ENCODE measurements around the gene TRPT1. TPM values are rescaled to one million over a fixed set of nuclear protein-coding genes. Genes with fewer than 3 reads are reported as not detected.

The TRPT1 gene
- total RNA-seq, 1 donor from 2014 or later = 27.7 TPM

DNA sequence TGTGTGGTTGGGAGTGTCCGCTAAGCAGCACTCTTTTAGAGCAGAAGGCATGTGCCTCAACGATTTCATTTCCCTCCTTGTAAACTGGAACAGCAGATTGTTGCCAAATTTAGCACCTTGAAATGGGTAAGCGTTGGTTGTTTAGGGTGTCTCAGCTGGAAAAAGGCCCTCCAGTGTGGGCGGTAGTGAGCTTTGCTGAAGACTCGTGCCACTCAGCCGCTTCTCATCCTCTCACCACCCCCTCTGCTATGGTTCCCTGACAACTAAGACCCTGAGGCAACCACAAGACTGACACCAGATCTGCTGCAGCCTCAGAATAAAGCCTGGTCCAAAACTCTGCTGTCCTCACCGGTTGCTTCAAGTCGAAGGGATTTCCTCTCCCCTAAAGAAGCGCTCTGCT, 29.4 kb downstream of the TRPT1 start:
- intact Hi-C loops (cut with DNase I) = no loop called here
- Histone ChIP-seq H3K4me3 (no peak overlapping the region), H3K27ac (no peak overlapping the region), H3K9me3 (no peaks in the 10 kb centered on the region), H3K27me3 (no peaks in the 10 kb centered on the region), H3K4me1 (peaks cover 13% of the 10 kb centered on the region), H3K36me3 (peaks cover 7 to 86% of the 10 kb centered on the region in 2 donors)
- no peak for DNase-seq (ENCODE audit: extremely low spot score in 2 of 2)
- TF ChIP-seq POLR2A (IDR thresholded peaks at IDR 0.05) = no peak
- no peak for TF ChIP-seq POLR2AphosphoS5 (IDR thresholded peaks at IDR 0.05; ENCODE audit: insufficient read depth in 1 of 2, low read depth in 1 of 2)
- TF ChIP-seq, protein P1, sequence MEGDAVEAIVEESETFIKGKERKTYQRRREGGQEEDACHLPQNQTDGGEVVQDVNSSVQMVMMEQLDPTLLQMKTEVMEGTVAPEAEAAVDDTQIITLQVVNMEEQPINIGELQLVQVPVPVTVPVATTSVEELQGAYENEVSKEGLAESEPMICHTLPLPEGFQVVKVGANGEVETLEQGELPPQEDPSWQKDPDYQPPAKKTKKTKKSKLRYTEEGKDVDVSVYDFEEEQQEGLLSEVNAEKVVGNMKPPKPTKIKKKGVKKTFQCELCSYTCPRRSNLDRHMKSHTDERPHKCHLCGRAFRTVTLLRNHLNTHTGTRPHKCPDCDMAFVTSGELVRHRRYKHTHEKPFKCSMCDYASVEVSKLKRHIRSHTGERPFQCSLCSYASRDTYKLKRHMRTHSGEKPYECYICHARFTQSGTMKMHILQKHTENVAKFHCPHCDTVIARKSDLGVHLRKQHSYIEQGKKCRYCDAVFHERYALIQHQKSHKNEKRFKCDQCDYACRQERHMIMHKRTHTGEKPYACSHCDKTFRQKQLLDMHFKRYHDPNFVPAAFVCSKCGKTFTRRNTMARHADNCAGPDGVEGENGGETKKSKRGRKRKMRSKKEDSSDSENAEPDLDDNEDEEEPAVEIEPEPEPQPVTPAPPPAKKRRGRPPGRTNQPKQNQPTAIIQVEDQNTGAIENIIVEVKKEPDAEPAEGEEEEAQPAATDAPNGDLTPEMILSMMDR (IDR thresholded peaks at IDR 0.05) = no peak

DNA sequence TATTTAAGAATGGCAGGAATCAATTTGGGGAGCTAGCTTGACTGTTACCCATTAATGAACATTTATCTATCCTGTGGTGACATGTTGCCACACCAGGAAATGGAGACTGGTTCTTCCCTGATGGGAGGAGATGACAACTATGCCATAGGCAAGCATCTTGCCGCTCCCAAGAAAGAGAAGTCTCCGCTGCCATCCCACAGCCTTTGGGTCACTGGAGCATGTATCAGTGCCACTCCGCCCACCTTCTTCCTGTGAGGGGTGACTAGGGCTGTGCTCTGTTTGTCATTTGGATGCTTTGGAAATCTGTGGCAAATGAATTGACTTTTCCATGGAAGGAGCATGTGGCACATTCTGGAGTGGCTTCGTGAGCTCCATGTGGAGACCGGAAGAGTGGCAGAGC, 33.6 kb downstream of the TRPT1 start:
- TF ChIP-seq POLR2AphosphoS5 (IDR thresholded peaks at IDR 0.05; ENCODE audit: insufficient read depth in 1 of 2, low read depth in 1 of 2) = no peak
- no peak for TF ChIP-seq POLR2A (IDR thresholded peaks at IDR 0.05)
- TF ChIP-seq, protein P1 (IDR thresholded peaks at IDR 0.05) = no peak
- Histone ChIP-seq H3K4me3 (no peak overlapping the region), H3K36me3 (peaks cover 7 to 50% of the 10 kb centered on the region in 2 donors), H3K27me3 (no peaks in the 10 kb centered on the region), H3K27ac (no peak overlapping the region), H3K9me3 (no peaks in the 10 kb centered on the region), H3K4me1 (peaks cover 15% of the 10 kb centered on the region)
- intact Hi-C loops (cut with DNase I) = no loop called here
- DNase-seq (ENCODE audit: extremely low spot score in 2 of 2) = no peak

DNA sequence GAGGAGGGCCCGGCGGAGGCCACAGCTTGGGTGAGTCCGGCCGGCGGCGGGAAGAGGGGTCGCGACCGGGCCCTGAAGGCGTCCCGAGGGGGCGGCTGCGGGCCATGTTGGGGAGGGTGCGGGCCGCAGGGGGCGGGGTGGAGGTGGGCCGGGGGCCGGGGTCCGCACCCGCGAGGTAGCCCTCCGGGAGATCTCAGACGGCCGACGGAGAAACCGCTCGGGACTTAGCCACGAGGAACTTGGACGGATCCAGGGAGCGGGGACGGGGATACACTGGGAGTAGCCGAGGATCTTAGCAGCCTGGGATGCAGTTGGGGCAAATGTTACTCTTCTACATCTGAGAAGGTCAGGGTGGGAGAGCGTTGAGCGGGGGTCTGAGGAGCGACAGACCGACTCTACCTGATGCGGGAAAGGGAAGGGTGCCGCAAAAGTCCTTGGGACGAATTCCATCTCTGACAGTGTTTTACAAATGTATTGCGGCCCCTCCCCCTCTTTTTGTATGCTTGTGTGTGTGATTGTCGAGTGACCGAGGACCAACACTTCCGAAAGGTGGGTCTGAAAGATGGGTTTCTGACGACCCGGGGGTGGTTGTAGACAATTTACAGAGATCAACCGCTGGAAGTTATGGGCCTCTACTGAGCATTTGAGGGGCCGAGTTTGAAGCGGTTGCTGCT, 39.4 kb downstream of the TRPT1 start:
- no peak overlapping the region for H3K4me3 ChIP-seq
- peaks cover 0 to 3% of the 10 kb centered on the region in 2 donors for H3K36me3 ChIP-seq
- intact Hi-C loops (cut with DNase I) = no loop called here
- no peak for DNase-seq (ENCODE audit: extremely low spot score in 2 of 2)
- peaks cover 31% of the 10 kb centered on the region for H3K4me1 ChIP-seq
- H3K27me3 ChIP-seq = no peaks in the 10 kb centered on the region
- no peak overlapping the region for H3K27ac ChIP-seq
- H3K9me3 ChIP-seq = no peaks in the 10 kb centered on the region
- no peak for TF ChIP-seq POLR2AphosphoS5 (IDR thresholded peaks at IDR 0.05; ENCODE audit: insufficient read depth in 1 of 2, low read depth in 1 of 2)
- TF ChIP-seq POLR2A (IDR thresholded peaks at IDR 0.05) = no peak
- TF ChIP-seq, protein P1 (IDR thresholded peaks at IDR 0.05) = no peak

DNA sequence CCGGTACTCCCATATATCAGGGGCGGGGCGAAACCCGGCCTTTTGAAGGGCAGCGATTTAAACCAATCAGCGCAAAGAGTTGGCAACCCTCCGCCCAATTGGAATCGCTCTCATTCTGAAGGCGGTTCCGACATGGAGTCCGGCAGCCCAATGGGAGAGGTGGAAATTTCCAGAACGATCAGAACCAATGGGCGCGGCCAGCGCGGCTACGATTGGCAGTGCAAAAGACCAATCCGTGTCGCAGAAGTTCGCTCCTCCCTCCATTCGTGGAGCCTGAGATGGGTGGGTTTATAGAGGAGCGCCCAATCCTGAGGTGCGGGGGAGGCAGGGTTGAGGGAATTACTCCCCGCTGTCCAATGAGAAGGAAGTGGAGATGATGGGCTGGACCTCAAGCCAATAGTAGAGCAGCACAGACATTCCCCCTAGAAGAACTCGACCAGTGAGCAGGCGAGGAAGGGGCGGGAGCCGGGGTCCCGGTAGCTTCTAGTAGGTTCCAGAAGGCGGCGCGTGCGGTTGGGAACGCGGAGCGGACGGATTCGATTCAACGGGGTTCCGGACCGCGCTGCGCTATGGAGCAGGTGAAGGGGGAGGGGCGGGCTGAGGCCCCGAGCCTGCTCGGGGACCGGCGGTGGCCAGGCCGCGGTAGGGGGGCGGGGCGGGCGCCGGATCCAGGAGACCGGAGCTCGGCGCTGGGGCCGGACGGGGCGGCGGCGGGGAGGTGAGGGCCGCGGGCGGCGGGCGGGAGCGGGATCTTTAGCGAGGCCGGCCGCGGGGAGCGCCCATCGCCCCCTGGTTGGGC, 40.1 kb downstream of the TRPT1 start, which contains the start of gene STIP1:
TSS of gene STIP1 (plus strand) at position 479 of the 799 bp plus-strand sequence. CDS start at position 570, 91 bp downstream.
- intact Hi-C loops (cut with DNase I) = no loop called here
- TF ChIP-seq POLR2A (IDR thresholded peaks at IDR 0.05) (peak; percentile 76 to 89), POLR2AphosphoS5 (IDR thresholded peaks at IDR 0.05; ENCODE audit: insufficient read depth in 1 of 2, low read depth in 1 of 2) (peak; percentile 68 to 95)
- TF ChIP-seq, protein P1 (IDR thresholded peaks at IDR 0.05) = no peak
- peaks cover 35% of the 10 kb centered on the region for H3K4me1 ChIP-seq

More for the DNA sequence above, 40.1 kb downstream of the TRPT1 start, which contains the start of gene STIP1:
- H3K27me3 ChIP-seq = no peaks in the 10 kb centered on the region
- DNase-seq (ENCODE audit: extremely low spot score in 2 of 2) = peak; percentile 100
- H3K27ac ChIP-seq = no peak within 1 kb of the TSS
- H3K4me3 ChIP-seq = peak within 1 kb of the TSS; percentile 76 to 86
- no peaks in the 10 kb centered on the region for H3K9me3 ChIP-seq
- H3K36me3 ChIP-seq = peaks cover 0 to 3% of the 10 kb centered on the region in 2 donors
